COLO668 (cell line): Measurements from ENCODE around the gene RBMY1J.
"Not testable (repeated sequence)": the region's sequence is repeated elsewhere in the genome, so short reads cannot be mapped to it uniquely, and the experiment has no call there.

Source experiments
- DNase-seq: peaks from one replicate; lab custom pipeline; 2025; ENCODE audit not compliant: unreplicated experiment; lab: John Stamatoyannopoulos, UW

Gene RBMY1J

DNA sequence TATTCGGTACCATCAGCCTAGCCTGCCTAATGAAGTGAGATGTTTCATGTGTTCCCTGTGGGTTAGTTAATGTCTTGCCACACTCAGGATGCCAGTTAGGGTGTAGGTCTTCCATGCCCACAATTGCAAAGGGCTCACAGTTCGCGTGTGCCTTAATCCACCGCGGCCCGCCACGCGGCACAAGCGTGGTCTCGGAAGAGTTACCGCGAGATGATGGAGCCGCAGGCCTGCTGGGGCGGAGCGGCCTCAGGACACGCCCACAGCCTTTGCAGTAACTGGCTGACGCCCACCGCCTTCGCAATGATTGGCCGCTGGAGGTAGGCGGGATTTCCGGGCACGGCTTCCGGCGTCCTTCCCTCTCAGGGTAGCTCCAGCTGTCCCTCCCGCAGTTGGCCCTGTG, at the start of gene RBMY1J:
Gene RBMY1J (plus strand): TSS at position 301 of the 400 bp plus-strand sequence. CDS start 2,038 bp downstream, outside the sequence.
- DNase-seq: not testable (repeated sequence)

GRCh38 chrY:22367416-22367815, 35.8 kb upstream of the RBMY1J start:
- DNase-seq: no peak

- DNase-seq: no peak
These were observed 32.6 kb upstream of the RBMY1J start for GRCh38 chrY:22370623-22371022.

- no peak for DNase-seq
These were observed 29.7 kb upstream of the RBMY1J start for GRCh38 chrY:22373494-22373893.

- not testable (repeated sequence) for DNase-seq
These were observed 41.6 kb downstream of the RBMY1J start for GRCh38 chrY:22444718-22445396.

DNA sequence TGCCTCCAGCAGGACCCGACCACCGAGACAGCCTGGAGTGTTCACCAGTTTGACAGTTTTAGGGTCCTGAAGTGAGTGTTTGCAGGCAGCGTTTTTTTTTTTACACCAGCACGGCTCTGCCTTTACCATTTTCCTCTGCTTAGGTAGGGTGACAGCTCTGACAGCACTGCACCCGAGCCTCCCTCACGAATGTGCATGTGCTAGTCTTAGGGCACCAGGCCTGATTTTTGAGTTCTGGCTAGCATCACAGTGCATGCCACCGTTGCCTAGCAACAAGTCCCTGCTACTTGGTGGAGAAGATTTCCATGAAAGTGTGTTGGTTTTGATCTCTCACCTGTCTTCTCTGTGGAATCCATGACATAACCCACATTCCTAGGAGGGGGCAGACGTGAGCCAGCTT, 52.3 kb downstream of the RBMY1J start:
- DNase-seq: not testable (repeated sequence)

DNA sequence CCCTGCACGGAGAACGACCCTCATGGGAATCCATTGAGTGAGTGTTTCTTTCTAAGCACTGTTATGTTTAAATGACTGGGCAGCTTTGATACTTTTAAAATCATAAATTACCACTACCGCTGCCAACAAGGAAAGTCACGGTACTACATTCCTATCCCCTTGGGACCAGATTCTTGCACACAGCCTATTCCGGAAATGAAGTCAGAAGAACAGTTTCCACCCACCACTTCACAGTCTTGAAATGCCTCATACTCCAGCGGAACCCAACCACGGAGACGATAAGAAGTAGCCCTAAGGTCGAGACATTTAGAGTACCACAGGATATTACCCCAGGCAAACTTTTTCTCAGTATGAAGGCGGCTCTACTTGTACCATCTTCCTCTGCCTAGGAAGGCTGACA, 58.8 kb downstream of the RBMY1J start:
- not testable (repeated sequence) for DNase-seq
